H1 (cell line): ENCODE measurements around the gene PRAMEF15.
"Not testable (repeated sequence)": the region's sequence is repeated elsewhere in the genome, so short reads cannot be mapped to it uniquely, and the experiment has no call there.

Source experiments
- CBX5 ChIP-seq: fragments of 300-800, 300-1000 bp; sonication (generic); IDR thresholded peaks from 2 replicates; pipeline ENCODE4 v1.7.1; 2016; ENCODE audit warnings: antibody characterized with exemption, low read length, low read depth
- CTCF ChIP-seq, 3 experiments: IDR thresholded peaks; 1 replicate in 2 of 3; 2 replicates in 1 of 3; pipeline versions ENCODE4 v1.5.1 to v1.6.1; 2011; ENCODE audit warnings: low read length in 3 of 3, mild to moderate bottlenecking in 3 of 3, inconsistent platforms in 2 of 3, low read depth in 1 of 3, moderate library complexity in 1 of 3; ENCODE audit not compliant: insufficient read depth in 1 of 3; ENCODE audit errors: control extremely low read depth in 1 of 3
- EP300 ChIP-seq, 2 experiments: IDR thresholded peaks; 1 replicate in 1 of 2; 2 replicates in 1 of 2; pipeline ENCODE4 v1.6.1; 2011 to 2012; ENCODE audit warnings: low read depth in 2 of 2, low read length in 2 of 2, mild to moderate bottlenecking in 2 of 2, borderline replicate concordance in 1 of 2, inconsistent platforms in 1 of 2, moderate library complexity in 1 of 2
- EZH2 ChIP-seq: fragments of 200-600 bp; sonication (generic); IDR thresholded peaks from 2 replicates; pipeline ENCODE4 v1.7.1; 2012; ENCODE audit warnings: low read depth, mild to moderate bottlenecking, moderate library complexity, low read length, inconsistent platforms; ENCODE audit not compliant: severe bottlenecking
- KDM1A ChIP-seq: fragments of 200-600, 300-600 bp; sonication (generic); IDR thresholded peaks from 2 replicates; pipeline ENCODE4 v1.7.1; 2016; ENCODE audit warnings: mild to moderate bottlenecking, low read length, borderline replicate concordance
- MAFK ChIP-seq: IDR thresholded peaks from 2 replicates; pipeline ENCODE4 v1.6.1; 2012; ENCODE audit warnings: low read depth, mild to moderate bottlenecking, improper control_type of control experiment, low read length
- POLR2A ChIP-seq, 2 experiments: IDR thresholded peaks; 1 replicate in 1 of 2; 2 replicates in 1 of 2; pipeline ENCODE4 v1.6.1; 2011; ENCODE audit warnings: low read depth in 2 of 2, low read length in 2 of 2, mild to moderate bottlenecking in 2 of 2; ENCODE audit errors: control extremely low read depth in 1 of 2
- POLR2AphosphoS5 ChIP-seq: IDR thresholded peaks from 2 replicates; pipeline ENCODE4 v1.6.1; 2011; ENCODE audit warnings: low read depth, low read length
- TCF12 ChIP-seq: IDR thresholded peaks from 2 replicates; pipeline ENCODE4 v1.6.1; 2011; ENCODE audit warnings: low read depth, mild to moderate bottlenecking, low read length
- ZNF274 ChIP-seq: IDR thresholded peaks from 2 replicates; pipeline ENCODE4 v1.7.0; 2012; ENCODE audit warnings: low read length, borderline replicate concordance; ENCODE audit errors: extremely low read depth

- not testable (repeated sequence) for TF ChIP-seq CTCF (IDR thresholded peaks at IDR 0.05; ENCODE audit: control extremely low read depth in 1 of 3, insufficient read depth in 1 of 3, low read depth in 1 of 3, low read length in 3 of 3); TCF12; EZH2; POLR2A (IDR thresholded peaks at IDR 0.05; ENCODE audit: control extremely low read depth in 1 of 2, low read depth in 2 of 2, low read length in 2 of 2); ZNF274; MAFK; EP300 (IDR thresholded peaks at IDR 0.05; ENCODE audit: borderline replicate concordance in 1 of 2, low read depth in 2 of 2, low read length in 2 of 2); KDM1A; CBX5; POLR2AphosphoS5
Measured at GRCh38 chr1:13303239-13303638, 12.1 kb upstream of the PRAMEF15 start, which contains the start of gene PRAMEF33.
